Measurements from ENCODE around the gene VPS13A.

The VPS13A gene

DNA sequence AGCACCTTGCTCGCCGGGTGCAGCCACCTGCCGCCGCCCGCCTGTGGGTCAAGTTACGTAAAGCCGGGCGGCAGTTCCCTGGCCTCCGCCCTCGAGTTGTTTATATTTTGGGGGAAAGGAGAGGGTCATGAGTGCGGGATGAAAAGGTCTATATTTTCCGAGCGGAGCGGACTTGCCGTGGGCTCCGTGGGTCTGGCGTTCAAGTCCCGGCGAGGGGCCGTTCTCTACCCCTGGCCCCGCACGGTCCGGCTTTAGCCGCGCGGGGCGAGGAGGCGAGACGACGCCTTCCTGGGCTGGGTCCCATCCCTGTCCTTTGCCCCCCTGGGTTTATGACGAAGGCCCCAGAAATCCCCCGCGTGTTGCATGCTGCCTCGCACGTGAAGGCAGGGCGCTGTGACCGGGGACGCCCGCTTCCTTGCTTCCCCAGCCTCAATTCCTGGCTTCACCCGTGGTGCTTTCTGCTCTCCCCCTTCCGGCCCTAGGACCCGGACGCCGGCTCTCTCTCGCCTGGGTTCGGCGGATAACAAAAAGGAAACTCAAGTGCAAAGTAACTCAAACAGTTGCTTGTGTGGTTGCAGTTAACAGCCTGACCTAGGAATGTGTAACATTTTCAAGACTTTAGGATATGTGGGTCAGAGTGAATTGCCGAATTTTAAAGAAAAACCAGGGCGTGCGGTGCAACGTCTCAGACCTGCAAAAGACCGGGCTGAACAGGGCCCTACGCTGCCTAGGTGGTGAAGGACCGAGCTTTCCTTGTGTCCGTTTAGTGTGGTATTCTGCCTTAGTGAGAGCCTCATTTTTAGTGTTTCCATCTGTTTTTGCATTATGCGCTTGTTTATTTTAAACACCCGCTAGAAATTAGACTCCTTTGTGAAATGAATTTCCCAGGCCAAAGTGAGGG, 810 bp downstream of the VPS13A start:
- DNase-seq (ENCODE audit: low read depth) = no peak
- in situ Hi-C loops (cut with HindIII; ENCODE audit: low sequenced_read_pairs) = no loop called here
- TF ChIP-seq, protein P1, sequence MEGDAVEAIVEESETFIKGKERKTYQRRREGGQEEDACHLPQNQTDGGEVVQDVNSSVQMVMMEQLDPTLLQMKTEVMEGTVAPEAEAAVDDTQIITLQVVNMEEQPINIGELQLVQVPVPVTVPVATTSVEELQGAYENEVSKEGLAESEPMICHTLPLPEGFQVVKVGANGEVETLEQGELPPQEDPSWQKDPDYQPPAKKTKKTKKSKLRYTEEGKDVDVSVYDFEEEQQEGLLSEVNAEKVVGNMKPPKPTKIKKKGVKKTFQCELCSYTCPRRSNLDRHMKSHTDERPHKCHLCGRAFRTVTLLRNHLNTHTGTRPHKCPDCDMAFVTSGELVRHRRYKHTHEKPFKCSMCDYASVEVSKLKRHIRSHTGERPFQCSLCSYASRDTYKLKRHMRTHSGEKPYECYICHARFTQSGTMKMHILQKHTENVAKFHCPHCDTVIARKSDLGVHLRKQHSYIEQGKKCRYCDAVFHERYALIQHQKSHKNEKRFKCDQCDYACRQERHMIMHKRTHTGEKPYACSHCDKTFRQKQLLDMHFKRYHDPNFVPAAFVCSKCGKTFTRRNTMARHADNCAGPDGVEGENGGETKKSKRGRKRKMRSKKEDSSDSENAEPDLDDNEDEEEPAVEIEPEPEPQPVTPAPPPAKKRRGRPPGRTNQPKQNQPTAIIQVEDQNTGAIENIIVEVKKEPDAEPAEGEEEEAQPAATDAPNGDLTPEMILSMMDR (IDR thresholded peaks at IDR 0.05; ENCODE audit: low read depth, low read length, missing control alignments) = no peak
- H3K4me3 ChIP-seq (ENCODE audit: low read depth, low read length) = peak overlapping the region; percentile 88

DNA sequence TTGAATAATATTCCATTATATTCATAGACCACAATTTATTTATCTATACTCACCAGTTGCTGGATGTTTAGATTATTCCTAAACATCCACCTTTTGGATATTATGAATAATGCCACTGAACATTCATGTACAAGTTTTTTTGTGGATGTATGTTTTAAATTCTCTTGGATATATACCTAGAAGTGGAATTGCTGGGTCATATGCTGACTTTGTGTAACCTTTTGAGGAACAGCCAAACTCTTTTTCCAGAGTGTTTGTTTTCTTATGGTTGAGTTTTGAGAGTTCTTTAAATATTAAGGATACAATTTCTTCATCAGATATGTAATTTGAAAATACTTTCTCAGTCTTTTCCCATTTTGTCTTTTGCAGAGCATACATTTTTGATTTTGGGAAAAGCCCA, 2.7 kb downstream of the VPS13A start:
- in situ Hi-C loops (cut with HindIII; ENCODE audit: low sequenced_read_pairs) = no loop called here
- TF ChIP-seq, protein P1 (IDR thresholded peaks at IDR 0.05; ENCODE audit: low read depth, low read length, missing control alignments) = no peak
- H3K4me3 ChIP-seq (ENCODE audit: low read depth, low read length) = no peak overlapping the region
- no peak for DNase-seq (ENCODE audit: low read depth)

DNA sequence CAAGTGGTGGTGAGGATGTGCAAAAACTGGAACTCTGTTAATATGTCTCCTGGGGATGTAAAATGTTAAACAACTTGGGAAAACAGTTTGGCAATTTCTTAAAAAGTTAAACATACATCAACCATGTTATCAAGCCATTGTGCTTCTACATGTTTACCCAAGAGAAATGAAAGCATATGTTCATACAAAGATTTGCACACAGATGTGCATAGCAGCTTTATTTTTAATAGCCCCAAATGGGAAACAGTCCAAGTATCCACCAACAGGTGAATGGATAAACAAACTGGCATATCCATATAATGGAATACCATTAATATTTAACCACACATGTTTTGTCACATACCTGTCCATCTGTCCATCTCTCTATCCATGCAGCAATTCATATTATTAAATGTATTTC, 6.2 kb downstream of the VPS13A start:
- DNase-seq (ENCODE audit: low read depth) = no peak
- H3K4me3 ChIP-seq (ENCODE audit: low read depth, low read length) = no peak overlapping the region
- in situ Hi-C loops (cut with HindIII; ENCODE audit: low sequenced_read_pairs) = no loop called here
- TF ChIP-seq, protein P1 (IDR thresholded peaks at IDR 0.05; ENCODE audit: low read depth, low read length, missing control alignments) = no peak

DNA sequence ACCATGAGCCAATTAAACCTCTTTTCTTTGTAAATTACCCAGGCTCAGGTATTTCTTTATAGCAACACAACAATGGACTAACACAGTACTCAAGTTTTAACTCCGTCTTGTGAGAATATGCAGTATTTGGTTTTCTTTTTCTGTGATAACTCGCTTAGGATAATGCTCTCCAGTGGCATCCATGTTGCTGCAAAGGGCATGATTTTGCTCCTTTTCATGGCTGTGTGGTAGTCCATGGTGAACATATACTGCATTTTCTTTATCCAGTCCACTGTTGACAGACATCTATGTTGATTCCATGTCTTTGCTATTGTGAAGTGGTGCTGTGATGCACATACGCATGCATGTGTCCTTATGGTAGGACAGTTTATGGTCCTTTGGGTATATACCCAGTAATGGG, 10.9 kb downstream of the VPS13A start:
- no peak for DNase-seq (ENCODE audit: low read depth)
- H3K4me3 ChIP-seq (ENCODE audit: low read depth, low read length) = no peak overlapping the region
- in situ Hi-C loops (cut with HindIII; ENCODE audit: low sequenced_read_pairs) = no loop called here
- TF ChIP-seq, protein P1 (IDR thresholded peaks at IDR 0.05; ENCODE audit: low read depth, low read length, missing control alignments) = no peak

DNA sequence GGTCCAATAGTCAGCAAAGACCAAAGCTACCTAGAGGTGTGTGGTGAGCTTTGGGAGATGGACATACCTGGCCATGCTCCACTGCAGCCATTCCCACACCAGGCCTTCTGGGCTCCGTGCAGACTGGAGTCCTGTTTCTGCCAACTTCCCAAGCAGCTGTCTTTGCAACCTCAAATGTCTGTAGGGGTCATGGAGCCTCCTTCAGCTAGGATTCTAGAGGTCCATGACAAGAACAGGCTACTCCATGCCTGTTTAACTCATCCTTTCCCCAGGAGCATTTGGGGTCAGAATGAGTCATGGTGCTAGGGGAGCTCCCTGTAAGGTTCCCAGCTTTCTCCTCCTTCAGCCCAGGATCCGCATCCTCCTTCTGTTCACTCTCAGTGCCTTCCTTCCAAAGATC, 17.1 kb downstream of the VPS13A start:
- H3K4me3 ChIP-seq (ENCODE audit: low read depth, low read length) = no peak overlapping the region
- DNase-seq (ENCODE audit: low read depth) = no peak
- TF ChIP-seq, protein P1 (IDR thresholded peaks at IDR 0.05; ENCODE audit: low read depth, low read length, missing control alignments) = no peak
- in situ Hi-C loops (cut with HindIII; ENCODE audit: low sequenced_read_pairs) = no loop called here

DNA sequence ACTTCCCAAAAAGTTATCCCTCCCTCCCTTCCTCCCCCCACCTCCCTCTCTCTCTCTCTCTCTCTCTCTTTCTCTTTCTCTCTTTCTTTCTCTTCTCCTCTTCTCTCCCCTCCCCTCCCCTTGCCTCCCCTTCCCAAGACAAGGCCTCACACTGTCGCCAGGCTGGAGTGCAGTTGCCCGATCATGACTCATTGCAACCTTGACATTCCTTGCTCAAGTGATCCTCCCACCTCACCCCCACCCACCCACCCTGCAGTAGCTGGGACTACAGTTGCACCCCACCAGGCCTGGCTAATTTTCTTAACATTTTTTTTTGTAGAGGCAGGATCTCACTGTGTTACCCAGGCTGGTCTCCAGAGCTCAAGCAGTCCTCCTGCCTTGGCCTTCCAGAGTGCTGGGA, 32.8 kb downstream of the VPS13A start:
- TF ChIP-seq, protein P1 (IDR thresholded peaks at IDR 0.05; ENCODE audit: low read depth, low read length, missing control alignments) = no peak
- no peak for DNase-seq (ENCODE audit: low read depth)
- no peak overlapping the region for H3K4me3 ChIP-seq (ENCODE audit: low read depth, low read length)
- in situ Hi-C loops (cut with HindIII; ENCODE audit: low sequenced_read_pairs) = no loop called here
